ENCODE data around the gene KCNQ2.

GRCh38 chr20:63432577-63433325, 39.7 kb downstream of the KCNQ2 start:
- no peak for TF ChIP-seq POLR2A (IDR thresholded peaks at IDR 0.05)
- no peak for TF ChIP-seq CTCF (IDR thresholded peaks at IDR 0.05)

All from testis (tissue), 2 donors.